Kidney tubule cell (primary cell): ENCODE data around the gene CDON.
"Not testable (repeated sequence)": the region's sequence is repeated elsewhere in the genome, so short reads cannot be mapped to it uniquely, and the experiment has no call there.

Experiments used
- DNase-seq: peaks from one replicate; pipeline ENCODE4 v3.0.0-alpha.2; 2018; ENCODE audit warnings: low spot score

CDON gene

GRCh38 chr11:125990244-125990643, 72.4 kb downstream of the CDON start:
- DNase-seq, result peak; percentile 55

GRCh38 chr11:125987066-125987641, 75.5 kb downstream of the CDON start:
- no peak for DNase-seq

- DNase-seq, result not testable (repeated sequence)
These were observed 76.7 kb downstream of the CDON start for GRCh38 chr11:125985956-125986355.

- DNase-seq, result no peak
These were observed 80.3 kb downstream of the CDON start for GRCh38 chr11:125982348-125982730.

GRCh38 chr11:125980436-125980835, 82.2 kb downstream of the CDON start:
- no peak for DNase-seq

- DNase-seq, result no peak
These were observed 83.2 kb downstream of the CDON start for GRCh38 chr11:125979511-125979910.

GRCh38 chr11:125978778-125979407, 83.8 kb downstream of the CDON start:
- no peak for DNase-seq

- no peak for DNase-seq
These were observed 84.4 kb downstream of the CDON start for GRCh38 chr11:125978181-125978716.

- DNase-seq, result no peak
These were observed 85.3 kb downstream of the CDON start for GRCh38 chr11:125977333-125977732.

GRCh38 chr11:125976156-125976555, 86.5 kb downstream of the CDON start:
- DNase-seq, result no peak

- DNase-seq, result peak; percentile 2
These were observed 87.0 kb downstream of the CDON start for GRCh38 chr11:125975634-125976033.

- no peak for DNase-seq
These were observed 88.4 kb downstream of the CDON start for GRCh38 chr11:125974284-125974683.

- no peak for DNase-seq
These were observed 91.0 kb downstream of the CDON start for GRCh38 chr11:125971618-125972017.

- no peak for DNase-seq
These were observed 94.3 kb downstream of the CDON start for GRCh38 chr11:125968354-125968753.

GRCh38 chr11:125967515-125967914, 95.2 kb downstream of the CDON start:
- no peak for DNase-seq

- DNase-seq, result no peak
These were observed 101.9 kb downstream of the CDON start for GRCh38 chr11:125960771-125961170.

- no peak for DNase-seq
These were observed 102.7 kb downstream of the CDON start for GRCh38 chr11:125959931-125960330.

GRCh38 chr11:125959511-125959910, 103.2 kb downstream of the CDON start:
- no peak for DNase-seq

GRCh38 chr11:125958872-125959400, 103.7 kb downstream of the CDON start:
- DNase-seq, result no peak

- DNase-seq, result no peak
These were observed 104.9 kb downstream of the CDON start for GRCh38 chr11:125957618-125958332.

- no peak for DNase-seq
These were observed 106.1 kb downstream of the CDON start for GRCh38 chr11:125956391-125957134.

- no peak for DNase-seq
These were observed 106.8 kb downstream of the CDON start for GRCh38 chr11:125955856-125956255.
